ENCODE measurements around the gene ZNF468.
"Not testable (repeated sequence)": the region's sequence is repeated elsewhere in the genome, so short reads cannot be mapped to it uniquely, and the experiment has no call there.

ZNF468 gene

GRCh38 chr19:52823676-52824075, 33.7 kb downstream of the ZNF468 start:
- no peak for DNase-seq

DNA sequence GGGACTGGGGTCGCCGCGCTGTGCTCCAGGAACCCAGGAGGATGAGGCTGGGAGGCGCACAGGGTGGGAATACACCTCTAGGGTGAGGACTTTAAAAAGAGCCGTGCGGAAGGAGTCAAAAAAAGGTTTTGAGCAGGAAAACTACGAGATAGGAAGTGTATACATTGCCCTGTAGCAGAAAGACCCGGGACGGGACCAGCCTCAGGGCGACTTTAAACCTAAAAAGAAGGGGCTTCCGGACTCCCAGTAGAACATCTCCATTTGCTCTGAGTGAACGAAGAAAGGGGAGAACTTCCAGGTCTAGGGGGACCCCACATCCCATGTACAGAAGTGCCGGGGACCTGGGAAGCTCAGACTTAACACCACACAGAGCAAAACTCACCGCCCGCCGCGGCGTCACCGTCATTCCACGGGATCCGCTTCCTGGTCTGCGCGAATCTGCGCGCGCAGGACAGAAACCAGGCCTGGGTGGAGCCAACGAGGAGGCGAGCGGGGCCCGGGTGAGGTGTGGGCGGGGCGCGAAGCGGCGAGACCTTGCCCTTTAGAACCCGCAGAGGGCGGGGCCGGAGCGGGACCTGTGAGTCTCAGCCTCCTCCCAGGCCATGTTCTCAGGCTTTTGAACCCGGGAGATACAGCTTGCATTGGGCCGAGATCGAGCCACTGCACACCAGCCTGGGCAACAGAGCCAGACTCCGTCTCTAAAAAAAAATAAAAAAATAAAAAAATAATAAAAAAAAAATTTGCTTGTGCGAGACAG, 36.0 kb downstream of the ZNF468 start, which contains the start of gene ZNF28:
Gene ZNF28 (minus strand): TSS at position 430 of the 757 bp plus-strand sequence. CDS start 3,675 bp downstream, outside the sequence.
- DNase-seq, result peak; percentile 24

GRCh38 chr19:52820472-52821203, 36.8 kb downstream of the ZNF468 start:
- DNase-seq, result not testable (repeated sequence)

DNA sequence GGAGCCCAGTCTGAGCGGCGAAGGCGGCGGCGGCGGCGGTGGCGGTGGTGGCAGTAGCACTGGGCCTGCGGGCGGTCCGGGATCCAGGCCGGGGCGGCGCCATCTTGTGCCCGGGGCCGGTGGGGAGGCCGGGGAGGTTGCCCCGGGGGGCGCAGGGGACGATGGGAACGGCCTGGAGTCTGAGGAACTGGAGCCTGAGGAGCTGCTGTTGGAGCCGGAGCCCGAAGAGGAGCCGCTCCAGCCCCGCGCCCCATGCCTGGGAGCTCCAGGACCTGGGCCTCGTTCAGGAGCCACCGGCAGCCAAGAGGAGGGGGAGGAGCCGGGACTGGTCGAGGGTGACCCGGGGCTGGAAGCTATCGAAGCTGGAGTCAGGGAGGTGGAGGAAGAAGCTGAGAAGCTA, 47.6 kb downstream of the ZNF468 start:
- DNase-seq, result no peak

- DNase-seq, result not testable (repeated sequence)
Measured at GRCh38 chr19:52799950-52800640, 57.3 kb downstream of the ZNF468 start.

DNA sequence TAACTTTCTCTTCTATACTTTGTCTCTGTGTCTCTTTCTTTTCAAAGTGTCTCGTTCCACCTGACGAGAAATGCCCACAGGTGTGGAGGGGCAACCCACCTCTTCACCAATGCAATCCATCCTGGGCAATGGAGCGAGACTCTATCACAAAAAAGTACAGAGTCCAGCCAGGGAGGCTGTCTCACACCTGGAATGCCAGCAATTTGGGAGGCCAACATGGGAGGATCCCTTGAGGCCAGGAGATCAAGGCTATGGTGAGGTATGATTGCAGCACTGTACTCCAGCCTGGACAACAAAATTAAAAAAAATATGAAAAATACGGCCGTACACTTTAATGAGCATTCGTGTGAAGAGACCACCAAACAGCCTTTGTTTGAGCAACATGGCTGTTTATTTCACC, 68.0 kb downstream of the ZNF468 start:
- DNase-seq, result no peak

Data from GF-D8 (cell line).